ENCODE results near the gene KMO.
A peak's percentile ranks its signal among the peaks of the same experiment; 100 is the strongest.

The KMO gene

GRCh38 chr1:241630899-241631298 lies 98.7 kb downstream of the KMO start:
- DNase-seq, result no peak

GRCh38 chr1:241631674-241632073 lies 99.5 kb downstream of the KMO start:
- DNase-seq, result no peak

DNA sequence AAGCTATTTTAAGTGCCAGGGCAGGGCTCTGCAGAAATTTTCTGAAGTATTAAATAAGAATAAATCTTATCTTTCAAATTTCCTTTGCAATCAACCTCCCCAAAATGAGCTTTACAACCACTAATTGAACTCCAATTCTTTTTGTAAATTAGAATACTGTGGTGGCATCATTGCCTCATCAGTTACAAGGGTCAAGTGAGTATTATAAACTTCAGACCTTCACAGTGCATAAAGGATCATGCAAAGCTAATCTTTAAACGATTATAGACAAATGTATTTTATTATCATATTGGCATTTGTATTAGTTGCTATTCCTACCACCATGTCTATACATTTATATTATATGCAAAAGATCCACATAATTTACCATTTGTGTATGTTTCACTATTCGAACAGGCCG lies 100.8 kb downstream of the KMO start:
- no peak for DNase-seq

- DNase-seq, result no peak
These were observed 103.5 kb downstream of the KMO start for GRCh38 chr1:241635556-241636152.

DNA sequence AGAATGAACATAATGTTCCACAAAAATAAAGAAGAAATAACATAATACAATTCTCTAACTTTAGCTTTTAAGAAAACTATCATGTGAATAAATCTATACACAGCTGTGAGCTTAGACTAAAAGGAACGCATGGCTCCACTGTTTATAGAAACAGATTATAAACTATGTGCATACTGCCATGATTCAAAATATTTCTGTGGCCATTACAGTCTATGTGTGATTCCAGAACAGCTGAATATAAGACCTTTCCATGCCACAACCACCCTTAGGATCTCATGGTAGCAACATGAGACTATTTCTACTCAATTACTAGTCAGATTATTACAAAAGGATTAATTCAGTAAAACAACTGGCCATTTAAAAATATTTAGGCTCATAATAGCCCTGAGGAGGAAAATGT lies 104.1 kb downstream of the KMO start:
- DNase-seq, result no peak

GRCh38 chr1:241637046-241637590 lies 104.9 kb downstream of the KMO start:
- DNase-seq, result no peak

DNA sequence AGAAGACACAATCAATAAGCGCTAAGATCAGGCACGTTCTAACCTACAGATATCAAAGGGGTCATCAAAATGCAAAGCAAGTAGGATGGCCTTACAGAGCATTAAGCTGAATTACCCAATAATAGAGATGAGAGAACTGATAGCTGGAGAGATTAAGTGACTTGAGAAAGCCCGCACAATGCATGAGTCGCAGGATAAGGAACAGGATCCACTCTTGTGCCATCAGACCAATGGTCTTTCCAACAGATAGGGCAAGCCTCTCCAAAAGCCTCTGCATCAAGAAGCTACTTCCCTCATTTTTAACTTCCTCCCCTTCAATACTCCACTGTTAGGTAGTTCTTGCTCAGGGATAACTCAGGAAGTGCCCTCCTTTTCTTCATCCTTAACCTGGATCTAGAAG lies 105.4 kb downstream of the KMO start:
- DNase-seq, result no peak

- no peak for DNase-seq
These were observed 106.0 kb downstream of the KMO start for GRCh38 chr1:241638099-241638682.

GRCh38 chr1:241638909-241639622 lies 106.9 kb downstream of the KMO start:
- DNase-seq, result no peak

DNA sequence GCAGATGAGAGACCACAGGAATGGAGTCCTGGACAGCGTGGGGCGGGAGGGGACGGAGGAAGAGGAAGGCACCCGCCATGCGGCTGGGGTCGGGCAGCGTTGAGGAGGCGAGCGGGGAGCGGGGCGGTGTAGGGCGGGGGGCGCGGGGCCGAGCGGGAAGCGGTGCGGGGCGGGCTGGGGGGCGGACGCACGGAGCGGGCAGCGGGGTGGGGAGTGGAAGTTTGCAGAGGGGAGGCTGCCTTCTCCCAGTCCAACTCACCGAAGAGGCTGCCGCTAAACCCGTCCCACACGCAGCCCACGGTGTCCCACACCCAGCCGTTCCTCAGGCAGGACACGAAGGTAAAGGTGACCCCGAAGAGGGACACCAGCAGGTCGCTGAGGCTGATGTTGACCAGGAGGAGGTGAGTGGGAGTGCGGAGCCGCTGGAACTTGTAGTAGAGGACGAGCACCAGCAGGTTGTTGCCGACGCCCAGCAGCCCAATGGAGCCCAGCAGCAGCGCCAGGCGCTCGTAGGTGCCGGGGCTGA lies 107.5 kb downstream of the KMO start:
- peak; percentile 4 to 13 for DNase-seq

DNA sequence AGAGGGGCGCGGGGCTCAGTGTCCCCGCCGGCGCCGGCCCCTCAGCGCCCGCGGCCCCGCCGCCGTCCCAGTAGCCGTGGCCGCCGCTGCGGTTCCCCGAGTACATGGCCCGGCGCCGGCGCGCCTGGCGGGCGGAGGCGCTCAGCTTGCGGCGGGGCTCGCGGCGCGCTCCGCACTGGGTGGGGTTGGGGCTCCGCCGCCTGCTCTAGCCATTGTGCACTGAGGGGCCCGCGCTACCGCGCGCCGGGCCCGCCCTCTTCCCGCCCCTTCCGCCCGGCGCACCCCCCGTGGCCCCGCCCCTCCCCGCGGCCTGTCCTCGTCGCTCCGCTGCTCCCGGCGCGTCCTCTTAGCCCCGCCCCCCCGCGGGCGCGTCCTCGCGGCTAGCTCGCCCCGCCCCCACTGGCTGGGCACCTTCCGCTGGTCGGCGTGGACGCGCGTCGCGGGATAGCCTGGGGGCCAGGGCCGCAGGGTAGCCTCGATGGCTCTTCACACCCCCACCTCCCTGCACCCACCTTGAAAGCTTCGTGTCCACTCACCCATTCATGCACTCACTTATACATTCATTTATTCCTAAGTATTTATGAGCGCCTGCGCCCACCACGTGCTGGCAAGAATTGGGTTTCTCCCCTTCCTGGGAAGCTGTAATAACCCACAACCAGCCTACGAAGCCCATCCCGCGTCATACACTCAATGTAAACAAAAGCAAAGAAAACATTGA lies 108.1 kb downstream of the KMO start, which contains the start of the genes CHML and OPN3:
Gene CHML (minus strand): TSS at position 221 of the 718 bp plus-strand sequence. CDS start 4,603 bp downstream, outside the sequence.
Gene OPN3 (minus strand): TSS at position 221 of the 718 bp plus-strand sequence. CDS start 115 bp downstream, at position 106.
- DNase-seq, result peak; percentile 83 to 86

DNA sequence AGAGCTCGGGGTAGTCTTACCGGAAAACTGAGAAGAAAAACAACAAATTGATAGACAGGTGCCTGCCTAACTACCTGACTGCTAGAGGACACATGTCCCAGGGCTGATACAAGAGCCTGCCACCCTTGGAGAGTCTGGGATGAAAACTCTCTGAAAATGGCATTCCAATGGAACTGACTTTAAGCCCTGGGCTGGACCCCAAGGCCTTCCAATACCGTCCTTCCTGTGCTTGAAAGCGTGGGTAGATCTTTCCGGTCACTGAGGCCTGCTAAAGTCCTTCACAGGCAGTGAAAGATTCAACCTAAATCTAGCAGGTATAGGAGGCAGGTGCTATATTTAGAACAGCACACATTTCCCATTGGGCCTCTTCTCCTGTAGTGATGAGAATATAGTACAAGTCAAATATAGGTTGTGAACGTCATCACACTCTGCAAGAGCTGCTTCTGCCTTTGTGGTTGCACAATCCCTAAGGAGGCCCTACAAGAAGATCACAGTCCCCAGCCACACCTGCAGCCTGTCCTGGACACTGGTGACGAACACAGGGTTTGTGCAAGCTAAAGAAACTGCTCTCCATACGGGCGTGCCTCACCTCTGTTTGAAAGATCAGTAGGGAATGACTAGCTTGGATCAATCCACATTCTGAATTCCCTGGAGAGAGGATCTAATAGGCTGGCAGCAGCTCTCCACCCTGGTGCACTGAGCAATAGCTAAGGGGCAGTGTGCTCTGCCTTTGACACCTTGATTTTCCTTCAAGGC lies 108.9 kb downstream of the KMO start:
- no peak for DNase-seq

DNA sequence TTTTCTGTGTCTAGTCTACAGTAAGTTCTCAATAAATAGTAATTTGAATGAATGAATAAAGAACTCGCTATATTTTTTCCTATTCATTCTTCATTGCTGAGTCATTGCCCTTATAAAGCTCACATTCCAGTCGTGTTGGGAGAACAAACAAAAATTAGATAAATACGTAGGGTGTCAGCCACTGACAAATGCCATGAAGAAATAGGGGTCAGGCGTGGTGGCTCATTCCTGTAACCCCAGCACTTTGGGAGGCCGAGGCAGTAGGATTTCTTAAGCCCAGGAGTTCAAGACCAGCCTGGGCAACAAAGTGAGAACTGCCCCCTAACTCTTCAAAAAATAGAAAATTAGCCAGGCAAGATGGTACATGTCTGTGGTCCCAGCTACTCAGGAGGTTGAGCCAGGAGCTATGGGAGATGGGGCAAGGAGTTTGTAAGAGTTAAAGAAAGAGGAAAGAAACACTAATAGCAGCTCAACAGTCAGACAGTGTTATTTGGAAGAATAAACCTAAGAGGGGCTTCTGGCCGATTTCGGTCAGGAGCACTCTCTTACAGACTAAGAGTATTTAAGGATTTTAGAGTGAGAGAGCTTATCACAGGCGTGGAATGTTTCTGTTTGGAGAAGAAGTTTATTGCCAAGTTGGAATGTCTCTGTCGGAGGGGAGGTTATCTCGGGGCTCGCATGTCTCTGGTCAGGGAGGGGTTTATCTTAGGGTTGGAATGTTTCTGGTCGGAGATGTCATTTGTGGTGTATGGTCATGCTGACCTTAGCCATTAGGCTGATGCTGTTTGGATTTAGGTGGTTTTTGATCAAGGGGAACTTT lies 109.8 kb downstream of the KMO start:
- DNase-seq, result no peak

DNA sequence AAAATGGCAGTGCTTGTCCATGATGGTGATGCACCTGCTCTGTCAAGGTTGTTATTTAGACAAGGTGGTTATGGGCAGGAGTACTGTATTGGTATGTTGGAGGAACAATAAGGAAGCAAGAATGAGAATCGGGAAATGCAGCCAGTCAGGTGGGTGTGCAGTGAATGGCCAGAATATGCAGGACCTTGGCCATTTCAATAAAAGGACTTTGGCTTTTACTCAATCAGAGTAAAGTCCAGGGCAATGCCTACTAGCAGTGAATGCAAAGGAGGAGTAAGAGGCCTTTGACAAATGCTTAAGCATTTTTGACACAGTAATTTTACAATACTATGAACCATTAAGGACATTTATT lies 110.4 kb downstream of the KMO start:
- DNase-seq, result no peak

GRCh38 chr1:241644259-241644658 lies 112.1 kb downstream of the KMO start:
- DNase-seq, result no peak

DNA sequence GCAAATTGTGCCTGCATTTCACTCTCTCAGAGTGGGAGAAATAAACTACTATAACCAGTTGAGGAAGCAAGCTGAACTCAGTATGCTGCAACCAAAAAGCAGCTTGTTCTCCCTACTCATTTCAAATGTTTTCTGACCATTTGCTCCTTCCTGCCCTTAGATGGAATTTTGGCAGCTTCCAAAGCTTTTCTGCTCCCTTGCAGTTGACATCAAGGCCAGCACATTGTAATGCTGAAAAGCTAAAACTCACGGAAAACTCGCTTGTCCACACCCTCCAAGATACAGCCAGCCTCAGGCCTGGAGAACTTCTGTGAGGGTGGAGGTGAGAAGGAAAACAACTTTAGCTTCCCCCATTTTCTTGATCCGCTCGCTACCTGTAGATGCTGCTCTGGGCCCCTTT lies 113.0 kb downstream of the KMO start:
- no peak for DNase-seq

Measured in activated CD4-positive, alpha-beta T cell treated with anti-CD3 and anti-CD28 coated beads, Interleukin-2, amount 50 U/mL, for 4 hours (primary cell).